ENCODE results near the gene SLC6A11. TPM values are rescaled to one million over a fixed set of nuclear protein-coding genes. Genes with fewer than 3 reads are reported as not detected.

The SLC6A11 gene
- total and polyA plus RNA-seq, 2 of the 13 experiments (the other 11 are each of a cell fraction or from before 2014, with no cell fraction given): 17.9 to 34.5 TPM

- TF ChIP-seq, protein P1, sequence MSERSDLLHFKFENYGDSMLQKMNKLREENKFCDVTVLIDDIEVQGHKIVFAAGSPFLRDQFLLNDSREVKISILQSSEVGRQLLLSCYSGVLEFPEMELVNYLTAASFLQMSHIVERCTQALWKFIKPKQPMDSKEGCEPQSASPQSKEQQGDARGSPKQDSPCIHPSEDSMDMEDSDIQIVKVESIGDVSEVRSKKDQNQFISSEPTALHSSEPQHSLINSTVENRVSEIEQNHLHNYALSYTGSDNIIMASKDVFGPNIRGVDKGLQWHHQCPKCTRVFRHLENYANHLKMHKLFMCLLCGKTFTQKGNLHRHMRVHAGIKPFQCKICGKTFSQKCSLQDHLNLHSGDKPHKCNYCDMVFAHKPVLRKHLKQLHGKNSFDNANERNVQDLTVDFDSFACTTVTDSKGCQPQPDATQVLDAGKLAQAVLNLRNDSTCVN (CRISPR knock-in tag; IDR thresholded peaks at IDR 0.05; ENCODE audit: borderline replicate concordance): no peak
- TF ChIP-seq ZNF552 (CRISPR knock-in tag; IDR thresholded peaks at IDR 0.05; ENCODE audit: borderline replicate concordance): no peak
- no peak for TF ChIP-seq ZNF75D (CRISPR knock-in tag; IDR thresholded peaks at IDR 0.05; ENCODE audit: borderline replicate concordance)
- TF ChIP-seq GLI4 (CRISPR knock-in tag; IDR thresholded peaks at IDR 0.05; ENCODE audit: borderline replicate concordance): no peak
- TF ChIP-seq ZSCAN29 (CRISPR knock-in tag; conservative IDR thresholded peaks at IDR 0.05): no peak
- no peak for TF ChIP-seq ZNF432 (CRISPR knock-in tag; IDR thresholded peaks at IDR 0.05; ENCODE audit: borderline replicate concordance)
- no peak for TF ChIP-seq HDAC1 (CRISPR knock-in tag; IDR thresholded peaks at IDR 0.05)
- TF ChIP-seq ZMYM2 (CRISPR knock-in tag; IDR thresholded peaks at IDR 0.05): no peak
These were observed 42.1 kb downstream of the SLC6A11 start (continued) for GRCh38 chr3:10858091-10858490.

DNA sequence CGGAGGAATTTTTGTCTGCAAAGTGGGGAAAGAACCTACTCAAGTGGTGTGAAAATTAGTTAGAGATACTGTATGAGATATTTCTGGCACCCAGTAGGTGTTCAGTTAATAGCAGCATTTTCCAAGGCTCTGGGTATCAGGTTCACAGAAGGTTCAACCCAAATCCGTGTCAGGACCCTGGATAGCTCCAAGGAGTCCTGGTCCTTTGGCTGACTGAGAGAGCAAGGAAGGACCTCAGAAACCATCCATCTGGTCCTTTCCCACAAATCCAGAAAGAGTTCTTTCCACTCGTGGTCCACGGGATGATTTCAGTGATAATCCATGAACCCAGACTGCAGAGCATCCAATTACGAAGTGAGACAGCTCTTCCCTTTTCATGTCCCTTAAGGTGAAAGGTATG lies 51.4 kb downstream of the SLC6A11 start:
- no peaks in the 10 kb centered on the region for H3K79me2 ChIP-seq (ENCODE audit: insufficient read depth, low read length)
- H4K20me1 ChIP-seq (ENCODE audit: insufficient read depth, low read length): no peaks in the 10 kb centered on the region; the same call in 1 of the 2 replicates
- H3K4me2 ChIP-seq (ENCODE audit: low read depth, low read length): no peak overlapping the region
- in situ Hi-C loops (cut with HindIII; ENCODE audit: extremely low pct_ligation_motif_present, low pct_unique_long_range_greater_than_20kb) (no loop called here), intact Hi-C loops (cut with micrococcal nuclease; ENCODE audit: unreplicated experiment) (no loop called here)
- no peak for FAIRE-seq
- 43% methylated on average over 5 of the region's 5 CpGs for WGBS (ENCODE audit: low lambda C conversion rate)
- H3K4me1 ChIP-seq (ENCODE audit: insufficient read depth, low read length): no peaks in the 10 kb centered on the region
- DNase-seq (ENCODE audit: low spot score): no peak
- POLR2A ChIA-PET: no interaction called here
- no peak overlapping the region for H3K9ac ChIP-seq (ENCODE audit: insufficient read depth, low read depth, low read length)
- no TSS peak for BruUV-seq (replicated peaks)
- H3K27me3 ChIP-seq (ENCODE audit: control insufficient read depth in 1 of 2, insufficient read depth in 2 of 2, low read length in 2 of 2): no peaks in the 10 kb centered on the region
- CTCF ChIA-PET (ENCODE audit: low intra/inter-chr PET ratio, low total read pairs): no interaction called here
- no peak overlapping the region for H2AFZ ChIP-seq (ENCODE audit: low read length)
- H3K4me3 ChIP-seq (replicated peaks in 1 of 3; ENCODE audit: insufficient read depth in 1 of 3, low read depth in 2 of 3, low read length in 3 of 3): no peak overlapping the region
- H3K9me3 ChIP-seq (ENCODE audit: low read length): no peaks in the 10 kb centered on the region
- ATAC-seq: no peak
- no peak overlapping the region for H3K27ac ChIP-seq (ENCODE audit: extremely low read length, insufficient read depth, low read length)
- peaks cover 1 to 23% of the 10 kb centered on the region in 2 experiments; a peak in 4 of 5 replicates for H3K36me3 ChIP-seq (replicated peaks in 1 of 2; ENCODE audit: control insufficient read depth in 1 of 2, insufficient read depth in 2 of 2, low read length in 2 of 2)
- TF ChIP-seq RFXANK (CRISPR knock-in tag; IDR thresholded peaks at IDR 0.05) (no peak), ZSCAN20 (CRISPR knock-in tag; IDR thresholded peaks at IDR 0.05; ENCODE audit: borderline replicate concordance) (no peak), REST (IDR thresholded peaks at IDR 0.05; ENCODE audit: borderline replicate concordance in 1 of 2, low read depth in 1 of 2, low read length in 2 of 2) (peak; percentile 54 to 93), MIER2 (CRISPR knock-in tag; IDR thresholded peaks at IDR 0.05) (peak; percentile 93), ZNF414 (CRISPR knock-in tag; IDR thresholded peaks at IDR 0.05) (no peak), PRMT3 (CRISPR knock-in tag; IDR thresholded peaks at IDR 0.05; ENCODE audit: borderline replicate concordance, low read depth) (no peak), POGZ (CRISPR knock-in tag; IDR thresholded peaks at IDR 0.05) (no peak), PHF5A (CRISPR knock-in tag; IDR thresholded peaks at IDR 0.05; ENCODE audit: low read depth, unreplicated experiment) (no peak), KLF13 (CRISPR knock-in tag; IDR thresholded peaks at IDR 0.05) (no peak)

Data from HepG2 (cell line).